GM19025 (cell line): Measurements from ENCODE around the gene CUEDC2.

Experiments
- ATAC-seq: cut with Tn5 transposase; IDR thresholded peaks from one replicate; pipeline ENCODE4 v1.9.1; 2021; ENCODE audit warnings: mild to moderate bottlenecking, low read depth, moderate library complexity; ENCODE audit not compliant: unreplicated experiment

Gene CUEDC2

DNA sequence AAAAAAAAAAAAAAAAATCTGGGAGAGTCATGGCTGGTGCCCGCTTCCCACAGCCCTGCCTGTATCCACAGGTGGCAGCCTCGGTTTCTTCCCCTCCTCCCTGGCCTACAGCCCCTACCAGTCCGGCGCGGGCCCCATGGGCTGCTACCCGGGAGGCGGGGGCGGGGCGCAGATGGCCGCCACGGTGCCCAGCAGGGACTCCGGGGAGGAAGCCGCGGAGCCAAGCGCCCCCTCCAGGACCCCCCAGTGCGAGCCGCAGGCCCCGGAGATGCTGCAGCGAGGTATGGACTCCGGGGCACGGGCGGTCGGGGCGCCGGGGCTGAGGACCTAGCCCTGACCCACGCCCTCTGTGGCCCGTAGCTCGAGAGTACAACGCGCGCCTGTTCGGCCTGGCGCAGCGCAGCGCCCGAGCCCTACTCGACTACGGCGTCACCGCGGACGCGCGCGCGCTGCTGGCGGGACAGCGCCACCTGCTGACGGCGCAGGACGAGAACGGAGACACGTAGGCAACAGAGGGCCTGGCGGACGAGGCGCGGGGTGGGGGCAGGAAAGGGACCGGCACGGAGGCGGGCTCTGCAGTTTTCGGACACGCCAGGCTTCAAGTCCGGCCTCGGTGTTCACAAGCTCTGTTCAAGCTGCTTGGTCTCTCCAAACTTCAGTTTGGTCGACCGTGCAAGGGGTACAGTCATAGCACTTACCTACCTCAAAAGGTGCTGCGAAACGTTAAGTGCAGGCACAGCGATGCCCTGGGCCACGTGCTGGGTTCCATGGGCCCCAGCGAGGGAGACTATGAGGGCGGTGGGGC, 33.0 kb downstream of the CUEDC2 start:
- ATAC-seq = peak; percentile 36

DNA sequence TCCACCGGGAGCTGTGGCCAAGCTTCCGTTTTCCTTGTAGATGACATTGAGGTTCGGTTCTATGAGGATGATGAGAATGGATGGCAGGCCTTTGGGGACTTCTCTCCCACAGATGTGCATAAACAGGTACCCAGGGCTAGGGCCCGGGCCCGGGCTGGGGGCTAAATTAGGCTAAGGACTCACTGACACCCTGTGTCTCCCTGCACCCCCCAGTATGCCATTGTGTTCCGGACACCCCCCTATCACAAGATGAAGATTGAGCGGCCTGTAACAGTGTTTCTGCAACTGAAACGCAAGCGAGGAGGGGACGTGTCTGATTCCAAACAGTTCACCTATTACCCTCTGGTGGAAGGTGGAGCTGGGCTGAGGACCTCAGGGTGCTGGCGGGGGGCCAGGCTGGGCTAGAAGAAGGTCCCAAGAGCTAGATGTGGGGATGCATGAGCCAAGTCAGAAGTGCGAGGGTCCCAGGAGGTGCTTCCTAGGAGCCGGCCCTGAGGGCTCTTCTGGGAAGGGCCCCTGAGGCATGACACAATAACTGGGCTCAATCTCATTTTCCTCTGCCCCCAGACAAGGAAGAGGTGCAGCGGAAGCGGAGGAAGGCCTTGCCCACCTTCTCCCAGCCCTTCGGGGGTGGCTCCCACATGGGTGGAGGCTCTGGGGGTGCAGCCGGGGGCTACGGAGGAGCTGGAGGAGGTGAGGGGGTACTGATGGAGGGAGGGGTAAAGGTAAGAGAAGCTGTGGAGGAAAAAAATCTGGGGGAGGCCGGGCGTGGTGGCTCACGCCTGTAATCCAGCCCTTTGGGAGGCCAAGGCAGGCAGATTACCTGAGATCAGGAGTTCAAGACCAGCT, 34.0 kb downstream of the CUEDC2 start:
- ATAC-seq = no peak

DNA sequence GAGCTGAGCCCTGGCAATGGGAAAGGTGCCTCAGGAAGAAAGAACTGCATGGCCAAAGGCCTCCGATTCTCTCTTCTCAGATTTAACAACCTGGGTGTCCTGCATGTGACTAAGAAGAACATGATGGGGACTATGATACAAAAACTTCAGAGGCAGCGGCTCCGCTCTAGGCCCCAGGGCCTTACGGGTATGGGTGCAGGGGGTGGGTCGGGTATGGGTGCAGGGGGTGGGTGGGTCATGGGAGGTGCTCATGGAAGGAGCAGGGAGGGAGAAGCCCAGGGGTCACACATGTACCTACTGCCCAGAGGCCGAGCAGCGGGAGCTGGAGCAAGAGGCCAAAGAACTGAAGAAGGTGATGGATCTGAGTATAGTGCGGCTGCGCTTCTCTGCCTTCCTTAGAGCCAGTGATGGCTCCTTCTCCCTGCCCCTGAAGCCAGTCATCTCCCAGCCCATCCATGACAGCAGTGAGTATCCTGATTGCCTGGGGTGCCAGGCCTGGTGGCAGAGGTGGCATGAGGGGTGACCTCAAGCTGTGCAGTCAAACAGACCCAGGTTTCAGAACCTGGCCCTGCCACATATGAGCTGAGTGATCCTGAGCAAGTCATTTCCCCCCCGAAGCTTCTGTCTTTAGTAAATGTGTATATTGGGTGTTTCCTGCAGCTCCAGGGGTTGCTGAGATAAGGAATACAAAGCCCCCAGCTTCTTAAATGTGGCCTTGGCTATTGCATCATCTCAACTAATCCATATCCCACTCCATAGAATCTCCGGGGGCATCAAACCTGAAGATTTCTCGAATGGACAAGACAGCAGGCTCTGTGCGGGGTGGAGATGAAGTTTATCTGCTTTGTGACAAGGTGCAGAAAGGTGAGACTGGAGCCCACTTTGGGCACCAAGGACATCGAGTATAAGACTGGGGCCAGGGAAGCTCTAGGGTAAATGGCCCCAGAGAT, 34.9 kb downstream of the CUEDC2 start:
- no peak for ATAC-seq

DNA sequence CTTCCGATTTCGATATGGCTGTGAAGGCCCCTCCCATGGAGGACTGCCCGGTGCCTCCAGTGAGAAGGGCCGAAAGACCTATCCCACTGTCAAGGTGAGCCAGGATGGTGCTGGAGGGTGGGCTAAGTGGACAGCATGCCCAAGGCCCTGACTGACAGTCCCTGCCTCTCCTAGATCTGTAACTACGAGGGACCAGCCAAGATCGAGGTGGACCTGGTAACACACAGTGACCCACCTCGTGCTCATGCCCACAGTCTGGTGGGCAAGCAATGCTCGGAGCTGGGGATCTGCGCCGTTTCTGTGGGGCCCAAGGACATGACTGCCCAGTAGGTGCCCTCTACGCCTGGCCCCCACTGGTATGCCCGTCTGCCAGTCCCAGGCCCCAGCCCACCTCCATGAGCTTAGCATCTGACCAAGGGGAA, 35.6 kb downstream of the CUEDC2 start:
- ATAC-seq = no peak

DNA sequence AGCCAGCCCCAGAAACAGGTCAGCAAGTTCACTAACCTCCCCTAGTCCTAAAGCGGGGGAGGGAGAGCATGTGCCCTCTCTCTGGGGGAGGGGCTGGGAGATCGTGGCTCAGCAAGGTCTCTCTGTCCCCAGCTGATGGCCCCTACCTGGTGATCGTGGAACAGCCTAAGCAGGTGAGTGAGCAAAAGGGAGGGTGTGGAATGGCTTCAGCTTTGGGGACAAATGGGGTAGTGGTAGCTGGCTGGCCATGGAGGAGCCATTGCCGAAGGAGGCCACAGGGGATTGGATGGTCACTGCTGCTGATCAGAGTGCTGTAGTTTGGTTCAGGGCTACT, 36.1 kb downstream of the CUEDC2 start:
- ATAC-seq = no peak

DNA sequence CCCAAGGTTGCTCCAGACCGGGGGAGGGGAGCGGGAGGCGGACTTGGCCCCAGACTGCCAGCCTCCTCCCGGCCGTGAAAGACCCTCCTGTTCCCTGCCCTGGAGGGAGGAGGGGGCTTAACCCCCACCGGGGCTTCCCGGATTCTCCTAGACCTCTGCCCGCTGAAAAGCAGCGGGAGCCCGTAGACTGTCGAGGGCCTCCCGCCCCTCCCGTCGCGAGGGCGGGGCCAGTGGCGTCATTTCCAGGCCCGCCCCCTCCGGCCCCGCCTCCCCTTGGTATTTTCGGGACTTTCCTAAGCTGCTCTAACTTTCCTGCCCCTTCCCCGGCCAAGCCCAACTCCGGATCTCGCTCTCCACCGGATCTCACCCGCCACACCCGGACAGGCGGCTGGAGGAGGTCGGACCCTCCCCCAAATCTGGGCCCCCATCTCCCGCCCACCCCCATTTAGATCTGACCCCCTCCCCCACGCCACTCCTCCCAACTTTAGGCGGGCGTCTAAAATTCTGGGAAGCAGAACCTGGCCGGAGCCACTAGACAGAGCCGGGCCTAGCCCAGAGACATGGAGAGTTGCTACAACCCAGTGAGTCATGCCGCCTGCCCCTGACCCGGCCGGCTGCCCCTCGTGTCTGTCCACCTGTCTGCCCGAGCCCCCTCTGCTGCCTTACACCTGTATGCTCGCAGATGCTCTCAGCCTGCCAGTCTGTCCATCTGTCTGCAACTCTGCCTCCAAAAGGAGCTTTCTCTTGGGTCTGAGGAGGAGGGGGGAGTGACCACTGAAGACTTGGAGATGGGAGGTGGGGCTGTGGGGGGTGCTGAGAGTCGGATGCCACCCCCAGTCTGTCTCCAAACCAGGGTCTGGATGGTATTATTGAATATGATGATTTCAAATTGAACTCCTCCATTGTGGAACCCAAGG, 36.7 kb downstream of the CUEDC2 start, which contains the start of gene NFKB2:
Gene NFKB2 (plus strand): TSS at position 306 of the 917 bp plus-strand sequence. CDS start 255 bp downstream, at position 561.
- ATAC-seq = no peak

- ATAC-seq = no peak
Measured at GRCh38 chr10:102394801-102395399, 37.5 kb downstream of the CUEDC2 start.

- peak; percentile 79 for ATAC-seq
Measured at GRCh38 chr10:102394079-102394800, 38.1 kb downstream of the CUEDC2 start.

- no peak for ATAC-seq
Measured at GRCh38 chr10:102393411-102394078, 38.8 kb downstream of the CUEDC2 start.

DNA sequence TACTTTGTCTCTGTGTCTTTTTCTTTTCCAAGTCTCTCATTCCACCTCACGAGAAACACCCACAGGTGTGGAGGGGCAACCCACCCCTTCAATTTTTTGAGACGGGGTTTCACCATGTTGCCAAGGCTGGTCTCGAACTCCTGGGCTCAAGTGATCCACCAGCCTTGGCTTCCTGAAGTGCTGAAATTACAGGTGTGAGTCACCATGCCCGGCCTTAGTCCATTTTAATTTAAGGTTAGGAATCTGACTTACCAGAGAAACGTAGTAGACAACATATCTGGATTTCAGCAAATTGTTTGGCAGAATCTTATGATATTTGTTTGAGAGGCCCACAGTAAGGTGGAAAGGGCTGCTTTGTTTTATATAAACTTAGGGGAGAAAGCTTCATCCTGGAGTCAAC, 40.1 kb downstream of the CUEDC2 start:
- ATAC-seq = no peak

DNA sequence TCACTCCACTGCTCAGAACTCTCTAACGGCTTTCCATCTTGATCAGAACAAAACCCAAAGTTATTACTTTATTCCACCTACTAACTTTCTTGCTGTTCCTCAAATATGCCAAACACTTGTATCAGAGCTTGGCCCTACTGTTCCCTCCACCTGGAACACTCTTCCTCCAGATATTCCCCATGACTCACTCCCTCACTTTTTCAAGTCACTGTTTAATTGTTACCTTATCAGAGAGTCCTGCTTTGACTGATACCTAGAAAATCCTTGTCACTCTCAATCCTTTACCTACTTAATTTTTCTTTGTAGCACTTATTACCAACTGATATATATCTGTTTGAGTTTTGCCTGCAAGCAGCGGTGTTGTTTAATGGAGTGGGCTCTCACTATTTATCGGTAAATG, 42.5 kb downstream of the CUEDC2 start:
- ATAC-seq = no peak

- ATAC-seq = no peak
Measured at GRCh38 chr10:102384606-102385429, 47.6 kb downstream of the CUEDC2 start.

DNA sequence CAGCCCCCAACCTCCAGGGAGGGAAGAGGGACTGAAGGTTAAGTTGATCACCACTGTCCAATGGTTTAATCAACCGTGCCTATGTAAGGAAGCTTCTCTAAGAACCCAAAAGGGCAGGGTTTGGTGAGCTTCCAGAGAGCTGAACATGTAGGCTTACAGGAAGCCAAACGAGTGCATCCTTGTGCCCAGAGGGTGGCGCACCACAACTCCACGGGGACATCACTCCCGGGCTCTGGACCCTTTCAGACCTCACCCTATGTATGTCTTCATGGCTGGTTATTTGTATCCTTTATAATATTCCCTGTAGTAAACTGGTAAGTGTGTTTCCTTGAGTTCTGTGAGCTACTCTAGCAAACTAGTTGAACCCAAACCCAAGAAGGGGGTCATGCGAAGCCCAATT, 48.3 kb downstream of the CUEDC2 start:
- no peak for ATAC-seq

DNA sequence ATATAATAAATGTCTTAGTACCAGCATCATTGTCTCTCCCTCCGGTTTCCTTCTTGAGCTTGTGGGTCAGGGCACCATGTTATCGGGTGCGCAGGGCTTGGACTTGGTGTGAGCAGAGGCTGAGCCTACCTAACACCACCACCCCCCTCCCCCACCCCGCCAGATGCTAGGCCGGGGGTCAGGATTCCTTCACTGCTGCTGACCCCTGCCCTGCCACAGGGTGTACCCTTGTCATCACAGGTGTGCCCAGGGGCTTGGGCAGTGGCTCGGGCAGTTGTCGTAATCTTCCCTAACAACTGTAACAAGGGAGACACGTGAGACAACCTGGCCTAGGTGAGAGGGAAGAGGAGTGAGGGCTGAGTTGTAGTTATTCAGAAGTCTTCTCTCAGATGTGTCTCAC, 49.5 kb downstream of the CUEDC2 start:
- ATAC-seq = no peak

- ATAC-seq = no peak
Measured at GRCh38 chr10:102381983-102382382, 50.4 kb downstream of the CUEDC2 start.

DNA sequence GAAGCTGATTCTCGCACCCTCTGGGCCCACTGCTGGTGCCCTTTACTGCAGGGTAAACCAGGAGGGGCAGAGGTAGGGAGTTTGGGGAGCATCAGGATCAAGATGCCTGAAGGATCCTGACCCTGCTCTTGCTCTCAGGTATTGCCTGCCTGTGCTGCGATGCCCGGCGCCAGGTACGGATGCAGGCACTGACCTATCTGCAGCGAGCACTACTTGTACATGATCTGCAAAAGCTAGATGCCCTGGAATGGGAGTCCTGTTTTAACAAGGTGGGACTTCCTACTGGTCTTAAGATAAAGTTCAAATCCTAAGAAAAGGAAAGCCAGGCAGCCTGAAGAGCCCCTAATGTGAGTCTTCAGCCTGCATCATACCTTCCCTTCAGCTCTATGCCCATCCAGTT, 53.0 kb downstream of the CUEDC2 start:
- ATAC-seq = no peak

- ATAC-seq = no peak
Measured at GRCh38 chr10:102376901-102377300, 55.5 kb downstream of the CUEDC2 start.
